Gastroesophageal sphincter (tissue), 3 donors: ENCODE results near the gene ZNF606.

Experiments used
- EP300 ChIP-seq: sonication (generic); formaldehyde crosslinking; IDR thresholded peaks from one replicate; pipeline ENCODE4 v1.6.1; 2017; ENCODE audit warnings: antibody characterized with exemption, mild to moderate bottlenecking
- POLR2A ChIP-seq, 2 donors: fragments of 450-650 bp; IDR thresholded peaks; one replicate each; pipeline ENCODE4 v1.6.1; 2017; ENCODE audit warnings: antibody characterized with exemption in 2 of 2, mild to moderate bottlenecking in 2 of 2, moderate library complexity in 1 of 2
- POLR2AphosphoS5 ChIP-seq: sonication (generic); formaldehyde crosslinking; IDR thresholded peaks from one replicate; pipeline ENCODE4 v1.6.1; 2017; ENCODE audit warnings: antibody characterized with exemption
- TF ChIP-seq, protein P1 (sequence below), 4 experiments: fragments of 200-600 bp in 2 of 4; fragments of 450-650 bp in 2 of 4; sonication (generic) in 1 of 4; IDR thresholded peaks; one replicate each; pipeline ENCODE4 v1.5.1; 2017 to 2019; ENCODE audit warnings: antibody characterized with exemption in 4 of 4, mild to moderate bottlenecking in 2 of 4, moderate library complexity in 2 of 4

DNA sequence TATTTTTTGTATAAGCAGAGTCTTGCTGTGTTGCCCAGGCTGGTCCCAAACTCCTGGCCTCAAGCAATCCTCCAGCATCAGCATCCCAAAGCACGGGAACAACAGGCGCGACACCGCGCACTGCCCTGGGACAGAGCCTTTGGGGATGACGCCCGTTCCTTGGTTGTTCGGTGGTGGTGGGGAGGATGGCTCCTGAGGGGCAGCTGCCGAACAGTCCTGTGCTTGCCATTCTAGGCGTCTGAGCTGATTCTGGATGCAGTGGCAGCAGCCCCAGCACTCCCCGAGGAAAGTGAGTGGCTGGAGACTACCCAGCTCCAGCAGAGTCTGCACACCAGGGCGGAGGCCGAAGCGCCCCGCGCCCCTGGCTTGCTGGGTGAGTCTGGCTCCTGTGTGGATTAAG lies 49.6 kb upstream of the ZNF606 start:
- TF ChIP-seq POLR2AphosphoS5 (no peak), POLR2A (IDR thresholded peaks at IDR 0.05) (no peak), EP300 (no peak)
- TF ChIP-seq, protein P1, sequence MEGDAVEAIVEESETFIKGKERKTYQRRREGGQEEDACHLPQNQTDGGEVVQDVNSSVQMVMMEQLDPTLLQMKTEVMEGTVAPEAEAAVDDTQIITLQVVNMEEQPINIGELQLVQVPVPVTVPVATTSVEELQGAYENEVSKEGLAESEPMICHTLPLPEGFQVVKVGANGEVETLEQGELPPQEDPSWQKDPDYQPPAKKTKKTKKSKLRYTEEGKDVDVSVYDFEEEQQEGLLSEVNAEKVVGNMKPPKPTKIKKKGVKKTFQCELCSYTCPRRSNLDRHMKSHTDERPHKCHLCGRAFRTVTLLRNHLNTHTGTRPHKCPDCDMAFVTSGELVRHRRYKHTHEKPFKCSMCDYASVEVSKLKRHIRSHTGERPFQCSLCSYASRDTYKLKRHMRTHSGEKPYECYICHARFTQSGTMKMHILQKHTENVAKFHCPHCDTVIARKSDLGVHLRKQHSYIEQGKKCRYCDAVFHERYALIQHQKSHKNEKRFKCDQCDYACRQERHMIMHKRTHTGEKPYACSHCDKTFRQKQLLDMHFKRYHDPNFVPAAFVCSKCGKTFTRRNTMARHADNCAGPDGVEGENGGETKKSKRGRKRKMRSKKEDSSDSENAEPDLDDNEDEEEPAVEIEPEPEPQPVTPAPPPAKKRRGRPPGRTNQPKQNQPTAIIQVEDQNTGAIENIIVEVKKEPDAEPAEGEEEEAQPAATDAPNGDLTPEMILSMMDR (IDR thresholded peaks at IDR 0.05): no peak
